ENCODE measurements around the gene SAMD5.

DNA sequence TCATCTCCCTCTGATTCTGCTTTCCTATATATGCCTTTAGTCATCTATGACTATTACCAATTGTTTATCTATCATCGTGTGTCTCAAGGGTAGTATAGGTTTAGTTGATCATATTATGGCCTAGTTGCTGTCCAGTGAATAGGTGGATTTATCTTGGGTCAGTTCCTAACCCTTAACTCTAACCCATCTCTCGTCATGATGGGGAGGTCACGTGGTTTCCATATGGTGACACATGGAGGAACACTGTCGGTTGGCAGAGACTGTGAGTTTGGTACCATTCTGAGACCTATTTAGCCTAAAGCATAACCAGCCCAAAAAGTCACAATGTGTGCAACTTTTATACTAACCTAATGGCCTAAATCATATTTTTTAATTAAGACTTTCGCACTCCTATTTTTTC is 103.5 kb downstream of the SAMD5 start:
- TF ChIP-seq, protein P1, sequence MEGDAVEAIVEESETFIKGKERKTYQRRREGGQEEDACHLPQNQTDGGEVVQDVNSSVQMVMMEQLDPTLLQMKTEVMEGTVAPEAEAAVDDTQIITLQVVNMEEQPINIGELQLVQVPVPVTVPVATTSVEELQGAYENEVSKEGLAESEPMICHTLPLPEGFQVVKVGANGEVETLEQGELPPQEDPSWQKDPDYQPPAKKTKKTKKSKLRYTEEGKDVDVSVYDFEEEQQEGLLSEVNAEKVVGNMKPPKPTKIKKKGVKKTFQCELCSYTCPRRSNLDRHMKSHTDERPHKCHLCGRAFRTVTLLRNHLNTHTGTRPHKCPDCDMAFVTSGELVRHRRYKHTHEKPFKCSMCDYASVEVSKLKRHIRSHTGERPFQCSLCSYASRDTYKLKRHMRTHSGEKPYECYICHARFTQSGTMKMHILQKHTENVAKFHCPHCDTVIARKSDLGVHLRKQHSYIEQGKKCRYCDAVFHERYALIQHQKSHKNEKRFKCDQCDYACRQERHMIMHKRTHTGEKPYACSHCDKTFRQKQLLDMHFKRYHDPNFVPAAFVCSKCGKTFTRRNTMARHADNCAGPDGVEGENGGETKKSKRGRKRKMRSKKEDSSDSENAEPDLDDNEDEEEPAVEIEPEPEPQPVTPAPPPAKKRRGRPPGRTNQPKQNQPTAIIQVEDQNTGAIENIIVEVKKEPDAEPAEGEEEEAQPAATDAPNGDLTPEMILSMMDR (IDR thresholded peaks at IDR 0.05) = no peak
- TF ChIP-seq POLR2AphosphoS5 (IDR thresholded peaks at IDR 0.05) = no peak
- TF ChIP-seq POLR2A (IDR thresholded peaks at IDR 0.05) = no peak
- TF ChIP-seq EP300 (IDR thresholded peaks at IDR 0.05) = no peak
